ENCODE data around the gene NEUROD2. TPM values are rescaled to one million over a fixed set of nuclear protein-coding genes. Genes with fewer than 3 reads are reported as not detected.

The NEUROD2 gene
- total and polyA plus RNA-seq, 10 of the 15 experiments (the other 5 are each of a cell fraction or from before 2014, with no cell fraction given) = not detected

DNA sequence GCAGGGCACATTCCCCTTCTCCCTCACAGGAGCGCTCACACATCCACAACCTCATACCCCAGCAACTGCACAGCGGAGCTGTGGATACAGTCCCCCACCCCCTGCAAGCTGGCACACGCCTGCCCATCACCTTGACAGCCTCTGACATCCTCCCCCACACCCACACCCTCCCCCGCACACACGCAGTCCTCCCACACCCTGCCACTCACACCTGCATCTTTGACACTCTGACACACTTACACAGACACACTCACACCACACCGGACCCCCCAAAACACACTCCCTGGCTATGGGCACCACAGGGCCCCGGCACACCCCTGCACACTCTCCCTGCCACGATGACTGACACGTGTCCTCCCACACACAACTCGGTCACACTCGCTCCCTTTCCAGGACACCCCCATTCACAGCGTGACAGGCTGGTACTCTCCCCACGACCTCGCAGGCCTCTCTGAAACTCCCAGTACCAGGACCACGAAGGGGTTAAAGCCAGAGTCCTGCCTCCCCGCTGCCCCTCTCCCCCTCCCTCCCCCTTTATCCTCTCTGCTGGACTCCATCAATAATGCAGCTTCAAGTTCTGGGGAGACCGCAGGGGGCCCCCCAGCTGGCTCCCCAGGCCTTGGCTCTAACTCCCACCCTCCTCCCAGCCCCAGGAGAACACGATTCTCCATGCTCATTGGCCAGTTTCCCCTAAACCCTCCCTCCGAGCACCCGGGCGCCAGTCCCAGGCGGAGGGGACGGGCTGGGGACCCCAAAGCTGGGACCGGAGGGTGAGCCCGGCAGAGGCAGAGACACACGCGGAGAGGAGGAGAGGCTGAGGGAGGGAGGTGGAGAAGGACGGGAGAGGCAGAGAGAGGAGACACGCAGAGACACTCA is 18.7 kb upstream of the NEUROD2 start, which contains the start of gene PPP1R1B:
PPP1R1B (plus strand) TSS at position 782 of the 876 bp plus-strand sequence. CDS start 441 bp downstream, outside the sequence.
- H3K27me3 ChIP-seq (replicated peaks in 1 of 2; ENCODE audit: control insufficient read depth in 2 of 2, insufficient read depth in 2 of 2, low read length in 1 of 2) = peaks cover 7 to 8% of the 10 kb centered on the region in 2 experiments
- SMC1A ChIA-PET (ENCODE audit: uncharacterized antibody, unreplicated experiment) = no interaction called here
- no peak within 1 kb of the TSS for H2AFZ ChIP-seq (ENCODE audit: control insufficient read depth, low read depth, low read length)
- peaks cover 5% of the 10 kb centered on the region for H3K4me1 ChIP-seq (ENCODE audit: control insufficient read depth, insufficient read depth, low read length)
- intact Hi-C loops (cut with micrococcal nuclease; ENCODE audit: unreplicated experiment) (no loop called here), in situ Hi-C loops (cut with MboI) (no loop called here)
- H3K27ac ChIP-seq (ENCODE audit: control insufficient read depth, insufficient read depth) = no peak within 1 kb of the TSS
- 18% methylated on average over 29 of the region's 29 CpGs for WGBS (ENCODE audit: insufficient coverage, insufficient replicate concordance, low lambda C conversion rate, missing lambda C conversion rate)
- H3K9ac ChIP-seq (ENCODE audit: control insufficient read depth, insufficient read depth, low read length) = no peak within 1 kb of the TSS
- CTCF ChIA-PET = interaction anchor here (5.7 to 8.9 kb wide), 3 partner anchors 11 to 354 kb away, joined by 54 to 225 read pairs (median 114); partner anchors contain the start of genes PNMT, PSMD3 and STARD3
- no peak within 1 kb of the TSS for H3K4me2 ChIP-seq (ENCODE audit: control insufficient read depth, insufficient read depth)
- no TSS peak for BruUV-seq (replicated peaks)
- ATAC-seq (no peak), DNase-seq (ENCODE audit: low read depth, low spot score) (no peak), FAIRE-seq (no peak)
- no peaks in the 10 kb centered on the region for H3K9me3 ChIP-seq (replicated peaks; ENCODE audit: control insufficient read depth, insufficient read depth, low read length)
- TF ChIP-seq, protein P1, sequence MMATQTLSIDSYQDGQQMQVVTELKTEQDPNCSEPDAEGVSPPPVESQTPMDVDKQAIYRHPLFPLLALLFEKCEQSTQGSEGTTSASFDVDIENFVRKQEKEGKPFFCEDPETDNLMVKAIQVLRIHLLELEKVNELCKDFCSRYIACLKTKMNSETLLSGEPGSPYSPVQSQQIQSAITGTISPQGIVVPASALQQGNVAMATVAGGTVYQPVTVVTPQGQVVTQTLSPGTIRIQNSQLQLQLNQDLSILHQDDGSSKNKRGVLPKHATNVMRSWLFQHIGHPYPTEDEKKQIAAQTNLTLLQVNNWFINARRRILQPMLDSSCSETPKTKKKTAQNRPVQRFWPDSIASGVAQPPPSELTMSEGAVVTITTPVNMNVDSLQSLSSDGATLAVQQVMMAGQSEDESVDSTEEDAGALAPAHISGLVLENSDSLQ (IDR thresholded peaks at IDR 0.05) = peak; percentile 75
- TF ChIP-seq, protein P2, sequence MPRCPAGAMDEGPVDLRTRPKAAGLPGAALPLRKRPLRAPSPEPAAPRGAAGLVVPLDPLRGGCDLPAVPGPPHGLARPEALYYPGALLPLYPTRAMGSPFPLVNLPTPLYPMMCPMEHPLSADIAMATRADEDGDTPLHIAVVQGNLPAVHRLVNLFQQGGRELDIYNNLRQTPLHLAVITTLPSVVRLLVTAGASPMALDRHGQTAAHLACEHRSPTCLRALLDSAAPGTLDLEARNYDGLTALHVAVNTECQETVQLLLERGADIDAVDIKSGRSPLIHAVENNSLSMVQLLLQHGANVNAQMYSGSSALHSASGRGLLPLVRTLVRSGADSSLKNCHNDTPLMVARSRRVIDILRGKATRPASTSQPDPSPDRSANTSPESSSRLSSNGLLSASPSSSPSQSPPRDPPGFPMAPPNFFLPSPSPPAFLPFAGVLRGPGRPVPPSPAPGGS (IDR thresholded peaks at IDR 0.05; ENCODE audit: borderline replicate concordance, insufficient read depth, low read depth, low read length, poor library complexity, severe bottlenecking) = no peak
- no peaks in the 10 kb centered on the region for H4K20me1 ChIP-seq (ENCODE audit: control insufficient read depth, insufficient read depth)
- H3K4me3 ChIP-seq = no peak within 1 kb of the TSS
- POLR2A ChIA-PET = no interaction called here
- no peaks in the 10 kb centered on the region for H3K36me3 ChIP-seq (ENCODE audit: control insufficient read depth in 2 of 2, insufficient read depth in 2 of 2, low read length in 1 of 2)
- RAD21 ChIA-PET (ENCODE audit: unreplicated experiment) = no interaction called here
- H3K79me2 ChIP-seq (ENCODE audit: control insufficient read depth, insufficient read depth, low read length) = no peaks in the 10 kb centered on the region

Data from GM12878 (cell line).